GM12878 (cell line): Measurements from ENCODE around the gene PPM1J. TPM values are rescaled to one million over a fixed set of nuclear protein-coding genes. Genes with fewer than 3 reads are reported as not detected.

Experiments
- BACH1 ChIP-seq: fragments of 450-650 bp; IDR thresholded peaks from 2 replicates; pipeline ENCODE4 v1.6.1; 2017; ENCODE audit warnings: mild to moderate bottlenecking, borderline replicate concordance
- BMI1 ChIP-seq: fragments of 450-650 bp; IDR thresholded peaks from 2 replicates; pipeline ENCODE4 v1.6.1; 2016; ENCODE audit warnings: mild to moderate bottlenecking, moderate library complexity, borderline replicate concordance
- CHD1 ChIP-seq: IDR thresholded peaks from 2 replicates; pipeline ENCODE4 v1.6.1; 2012; ENCODE audit warnings: low read depth, low read length, improper control_type of control experiment
- EGR1 ChIP-seq, 2 experiments: IDR thresholded peaks; 1 replicate in 1 of 2; 2 replicates in 1 of 2; pipeline ENCODE4 v1.6.1; 2011 to 2012; ENCODE audit warnings: low read depth in 2 of 2, low read length in 2 of 2, borderline replicate concordance in 1 of 2, mild to moderate bottlenecking in 1 of 2, moderate library complexity in 1 of 2
- ELK1 ChIP-seq: IDR thresholded peaks from 2 replicates; pipeline ENCODE4 v1.6.1; 2012; ENCODE audit warnings: low read depth, low read length, improper control_type of control experiment
- GATAD2B ChIP-seq: fragments of 450-650 bp; conservative IDR thresholded peaks from 2 replicates; pipeline ENCODE4 v1.6.1; 2017; ENCODE audit warnings: low read depth, mild to moderate bottlenecking, moderate library complexity
- IKZF1 ChIP-seq: fragments of 450-650 bp; conservative IDR thresholded peaks from 2 replicates; pipeline ENCODE4 v1.6.1; 2017; ENCODE audit warnings: antibody characterized with exemption, mild to moderate bottlenecking
- IRF4 ChIP-seq: IDR thresholded peaks from 2 replicates; pipeline ENCODE4 v1.6.1; 2011; ENCODE audit warnings: low read depth, low read length
- MEF2B ChIP-seq: fragments of 450-650 bp; IDR thresholded peaks from 2 replicates; pipeline ENCODE4 v1.6.1; 2018; ENCODE audit warnings: mild to moderate bottlenecking, moderate library complexity; ENCODE audit not compliant: partially characterized antibody, poor library complexity, severe bottlenecking
- NBN ChIP-seq: fragments of 450-650 bp; IDR thresholded peaks from 2 replicates; pipeline ENCODE4 v1.6.1; 2016
- POU2F2 ChIP-seq: IDR thresholded peaks from 3 replicates; pipeline ENCODE4 v1.6.1; 2011; ENCODE audit warnings: low read depth, mild to moderate bottlenecking, low read length, borderline replicate concordance
- REST ChIP-seq: IDR thresholded peaks from 2 replicates; pipeline ENCODE4 v1.6.1; 2012; ENCODE audit warnings: mild to moderate bottlenecking, low read depth, low read length
- SMARCA5 ChIP-seq: fragments of 450-650 bp; IDR thresholded peaks from 2 replicates; pipeline ENCODE4 v1.6.1; 2017; ENCODE audit warnings: mild to moderate bottlenecking
- ZBTB4 ChIP-seq: fragments of 450-650 bp; formaldehyde crosslinking; IDR thresholded peaks from 2 replicates; pipeline ENCODE4 v1.4.0; 2022; ENCODE audit warnings: mild to moderate bottlenecking, moderate library complexity
- ZNF217 ChIP-seq: fragments of 450-650 bp; IDR thresholded peaks from 2 replicates; pipeline ENCODE4 v1.6.1; 2017; ENCODE audit warnings: antibody characterized with exemption, mild to moderate bottlenecking
- ZZZ3 ChIP-seq: IDR thresholded peaks from 2 replicates; pipeline ENCODE4 v1.6.1; 2011; ENCODE audit warnings: low read depth; ENCODE audit not compliant: control insufficient read depth, insufficient read length
- polyA plus RNA-seq, 11 experiments: library from polyadenylated mRNA; depleted of rRNA in 4 of 11; unstranded in 6 of 11; stranded (reverse) in 5 of 11; fragments of >200 nt; fragmentation: Nextera tagmentation in 4 of 11; fragmentation: Illumina TruSeq in 1 of 11; extraction: Ambion mirVana in 4 of 11; extraction: Trizol in 1 of 11; gene quantifications; 1 replicate in 1 of 11; 2 replicates in 10 of 11; pipeline versions ENCODE4 v1.2.1 to v1.2.3, GENCODE V29; 2011 to 2016; ENCODE audit warnings: inconsistent platforms in 2 of 11, missing spikeins in 2 of 11, low read depth in 1 of 11
- total RNA-seq, 4 experiments: library from RNA; depleted of rRNA in 3 of 4; stranded (reverse); fragments of >200 nt in 3 of 4; fragmentation: Illumina TruSeq in 1 of 4; extraction: Trizol in 1 of 4; gene quantifications; 2 replicates each; pipeline versions ENCODE4 v1.2.1 to v1.2.3, GENCODE V29; 2013 to 2021
- TF ChIP-seq, protein P1 (sequence below): IDR thresholded peaks from 2 replicates; pipeline ENCODE4 v1.6.1; 2012; ENCODE audit warnings: low read depth, low read length, improper control_type of control experiment
- TF ChIP-seq, protein P2 (sequence below): fragments of 450-650 bp; conservative IDR thresholded peaks from 2 replicates; pipeline ENCODE4 v1.6.1; 2017; ENCODE audit warnings: mild to moderate bottlenecking, moderate library complexity

Gene PPM1J
- total and polyA plus RNA-seq, 10 of the 15 experiments (the other 5 are each of a cell fraction or from before 2014, with no cell fraction given) = 0.07 to 1.8 (median 0.59) TPM; not detected in 1

GRCh38 chr1:112700290-112701226 is 14.6 kb downstream of the PPM1J start (continued):
- TF ChIP-seq ZBTB4 (CRISPR knock-in tag) = no peak
- TF ChIP-seq IKZF1 = peak; percentile 56; the same call in 1 of the 2 replicates
- TF ChIP-seq, protein P1, sequence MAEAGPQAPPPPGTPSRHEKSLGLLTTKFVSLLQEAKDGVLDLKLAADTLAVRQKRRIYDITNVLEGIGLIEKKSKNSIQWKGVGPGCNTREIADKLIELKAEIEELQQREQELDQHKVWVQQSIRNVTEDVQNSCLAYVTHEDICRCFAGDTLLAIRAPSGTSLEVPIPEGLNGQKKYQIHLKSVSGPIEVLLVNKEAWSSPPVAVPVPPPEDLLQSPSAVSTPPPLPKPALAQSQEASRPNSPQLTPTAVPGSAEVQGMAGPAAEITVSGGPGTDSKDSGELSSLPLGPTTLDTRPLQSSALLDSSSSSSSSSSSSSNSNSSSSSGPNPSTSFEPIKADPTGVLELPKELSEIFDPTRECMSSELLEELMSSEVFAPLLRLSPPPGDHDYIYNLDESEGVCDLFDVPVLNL = no peak
- no peak for TF ChIP-seq SMARCA5
- TF ChIP-seq IRF4 = no peak
- TF ChIP-seq, protein P2, sequence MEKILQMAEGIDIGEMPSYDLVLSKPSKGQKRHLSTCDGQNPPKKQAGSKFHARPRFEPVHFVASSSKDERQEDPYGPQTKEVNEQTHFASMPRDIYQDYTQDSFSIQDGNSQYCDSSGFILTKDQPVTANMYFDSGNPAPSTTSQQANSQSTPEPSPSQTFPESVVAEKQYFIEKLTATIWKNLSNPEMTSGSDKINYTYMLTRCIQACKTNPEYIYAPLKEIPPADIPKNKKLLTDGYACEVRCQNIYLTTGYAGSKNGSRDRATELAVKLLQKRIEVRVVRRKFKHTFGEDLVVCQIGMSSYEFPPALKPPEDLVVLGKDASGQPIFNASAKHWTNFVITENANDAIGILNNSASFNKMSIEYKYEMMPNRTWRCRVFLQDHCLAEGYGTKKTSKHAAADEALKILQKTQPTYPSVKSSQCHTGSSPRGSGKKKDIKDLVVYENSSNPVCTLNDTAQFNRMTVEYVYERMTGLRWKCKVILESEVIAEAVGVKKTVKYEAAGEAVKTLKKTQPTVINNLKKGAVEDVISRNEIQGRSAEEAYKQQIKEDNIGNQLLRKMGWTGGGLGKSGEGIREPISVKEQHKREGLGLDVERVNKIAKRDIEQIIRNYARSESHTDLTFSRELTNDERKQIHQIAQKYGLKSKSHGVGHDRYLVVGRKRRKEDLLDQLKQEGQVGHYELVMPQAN = 0 out of 2 replicates have a peak, but pooled peaks have one; percentile 40
- peak; percentile 15 to 97 for TF ChIP-seq EGR1 (IDR thresholded peaks at IDR 0.05; ENCODE audit: borderline replicate concordance in 1 of 2, low read depth in 2 of 2, low read length in 2 of 2)
- no peak for TF ChIP-seq ZZZ3
- TF ChIP-seq CHD1 = no peak
- peak; percentile 88 for TF ChIP-seq MEF2B
- TF ChIP-seq BMI1 = no peak
- no peak for TF ChIP-seq REST
- no peak; the same call in 1 of the 2 replicates for TF ChIP-seq BACH1
- TF ChIP-seq GATAD2B = no peak
- peak; percentile 79 for TF ChIP-seq NBN
- peak; percentile 41; the same call in 1 of the 3 replicates for TF ChIP-seq POU2F2
- TF ChIP-seq ZNF217 = no peak
- TF ChIP-seq ELK1 = no peak
